HEK293 (cell line): ENCODE measurements around the gene SPECC1.

Experiments
- CTCF ChIA-PET: fragments of 350-600 bp; formaldehyde crosslinking; extraction: SDS; loops from one replicate; lab custom pipeline; 2021; ENCODE audit warnings: antibody characterized with exemption; lab: Yijun Ruan, JAX
- POLR2A ChIA-PET: fragments of 300-600 bp; formaldehyde crosslinking; extraction: SDS; loops from one replicate; lab custom pipeline; 2020; ENCODE audit warnings: antibody characterized with exemption, inconsistent platforms; lab: Yijun Ruan, JAX
- H3K27ac ChIP-seq: fragments of 200-500 bp; sonication (Bioruptor generic); 2 replicates; pipeline ENCODE4 v1.5.1; 2014; ENCODE audit warnings: low read depth, low read length, control low read depth, inconsistent platforms; ENCODE audit errors: extremely low read depth
- H3K36me3 ChIP-seq, 2 experiments: fragments of 200-500 bp in 1 of 2; sonication (Bioruptor generic) in 1 of 2; 1 replicate in 1 of 2; 2 replicates in 1 of 2; pipeline ENCODE4 v1.5.1; 2014 to 2017; ENCODE audit warnings: inconsistent platforms in 2 of 2, low read length in 2 of 2; ENCODE audit not compliant: control insufficient read depth in 2 of 2, insufficient read depth in 1 of 2
- H3K4me1 ChIP-seq: fragments of 200-500 bp; sonication (Bioruptor generic); 2 replicates; pipeline ENCODE4 v1.5.1; 2014; ENCODE audit warnings: mild to moderate bottlenecking, low read length, inconsistent platforms; ENCODE audit not compliant: control insufficient read depth, insufficient read depth
- H3K4me3 ChIP-seq: 2 replicates; pipeline ENCODE4 v1.5.1; 2011; ENCODE audit warnings: low read depth, mild to moderate bottlenecking, control low read depth, low read length, moderate library complexity
- H3K9me3 ChIP-seq: fragments of 200-500 bp; sonication (Bioruptor generic); 2 replicates; pipeline ENCODE4 v1.5.1; 2014; ENCODE audit warnings: low read depth, low read length, inconsistent platforms; ENCODE audit not compliant: control insufficient read depth, insufficient read depth
- ELK4 ChIP-seq: IDR thresholded peaks from 2 replicates; pipeline ENCODE4 v1.6.1; 2011; ENCODE audit warnings: mild to moderate bottlenecking, low read depth, low read length, borderline replicate concordance
- GFI1B ChIP-seq: fragments of 450-650 bp; formaldehyde crosslinking; IDR thresholded peaks from 2 replicates; pipeline ENCODE4 v1.5.1; 2016; ENCODE audit warnings: missing biosample characterization, missing genetic modification characterization
- GLIS1 ChIP-seq: fragments of 450-650 bp; formaldehyde crosslinking; IDR thresholded peaks from 2 replicates; pipeline ENCODE4 v1.5.1; 2016; ENCODE audit warnings: missing biosample characterization, missing genetic modification characterization
- HIC1 ChIP-seq: fragments of 450-650 bp; formaldehyde crosslinking; IDR thresholded peaks from 2 replicates; pipeline ENCODE4 v1.5.1; 2016; ENCODE audit warnings: missing biosample characterization, missing genetic modification characterization
- HOXD13 ChIP-seq: sonication (generic); formaldehyde crosslinking; IDR thresholded peaks from 2 replicates; pipeline ENCODE4 v1.8.0; 2022; ENCODE audit warnings: missing genetic modification reagents, borderline replicate concordance
- KLF10 ChIP-seq: fragments of 450-650 bp; IDR thresholded peaks from 2 replicates; pipeline ENCODE4 v1.5.1; 2018; ENCODE audit warnings: missing biosample characterization, mild to moderate bottlenecking, missing genetic modification characterization
- KLF8 ChIP-seq: fragments of 450-650 bp; formaldehyde crosslinking; IDR thresholded peaks from 2 replicates; pipeline ENCODE4 v1.5.1; 2016; ENCODE audit warnings: missing biosample characterization, missing genetic modification characterization
- SCRT2 ChIP-seq: fragments of 450-650 bp; formaldehyde crosslinking; IDR thresholded peaks from 2 replicates; pipeline ENCODE4 v1.5.1; 2016; ENCODE audit warnings: missing biosample characterization, missing genetic modification characterization
- ZBTB17 ChIP-seq: fragments of 450-650 bp; formaldehyde crosslinking; IDR thresholded peaks from 2 replicates; pipeline ENCODE4 v1.5.1; 2016; ENCODE audit warnings: missing biosample characterization, missing genetic modification characterization
- ZBTB8A ChIP-seq: fragments of 450-650 bp; formaldehyde crosslinking; IDR thresholded peaks from 2 replicates; pipeline ENCODE4 v1.5.1; 2016; ENCODE audit warnings: missing biosample characterization, missing genetic modification characterization
- ZFP37 ChIP-seq: fragments of 450-650 bp; formaldehyde crosslinking; IDR thresholded peaks from 2 replicates; pipeline ENCODE4 v1.5.1; 2016; ENCODE audit warnings: missing biosample characterization, missing genetic modification characterization
- ZNF148 ChIP-seq: fragments of 450-650 bp; formaldehyde crosslinking; IDR thresholded peaks from 2 replicates; pipeline ENCODE4 v1.5.0; 2017; ENCODE audit warnings: missing biosample characterization, missing genetic modification characterization, borderline replicate concordance
- ZNF2 ChIP-seq: fragments of 450-650 bp; formaldehyde crosslinking; IDR thresholded peaks from 2 replicates; pipeline ENCODE4 v1.5.1; 2016; ENCODE audit warnings: missing biosample characterization, missing genetic modification characterization
- ZNF221 ChIP-seq: fragments of 450-650 bp; formaldehyde crosslinking; IDR thresholded peaks from 2 replicates; pipeline ENCODE4 v1.5.1; 2017; ENCODE audit warnings: missing biosample characterization, missing genetic modification characterization, borderline replicate concordance
- ZNF23 ChIP-seq: fragments of 450-650 bp; formaldehyde crosslinking; IDR thresholded peaks from 2 replicates; pipeline ENCODE4 v1.5.1; 2016; ENCODE audit warnings: missing biosample characterization, missing genetic modification characterization, borderline replicate concordance
- ZNF521 ChIP-seq: fragments of 450-650 bp; formaldehyde crosslinking; IDR thresholded peaks from 2 replicates; pipeline ENCODE4 v1.5.1; 2017; ENCODE audit warnings: missing biosample characterization, mild to moderate bottlenecking, missing genetic modification characterization
- ZNF624 ChIP-seq: fragments of 450-650 bp; formaldehyde crosslinking; IDR thresholded peaks from 2 replicates; pipeline ENCODE4 v1.5.1; 2017; ENCODE audit warnings: missing biosample characterization, missing genetic modification characterization
- ZNF660 ChIP-seq: fragments of 450-650 bp; IDR thresholded peaks from 2 replicates; pipeline ENCODE4 v1.5.1; 2018; ENCODE audit warnings: missing biosample characterization, mild to moderate bottlenecking, missing genetic modification characterization
- ZNF664 ChIP-seq: fragments of 450-650 bp; formaldehyde crosslinking; IDR thresholded peaks from 2 replicates; pipeline ENCODE4 v1.5.1; 2016; ENCODE audit warnings: missing biosample characterization, missing genetic modification characterization
- ZSCAN16 ChIP-seq: fragments of 450-650 bp; formaldehyde crosslinking; IDR thresholded peaks from 2 replicates; pipeline ENCODE4 v1.5.1; 2016; ENCODE audit warnings: missing biosample characterization, missing genetic modification characterization
- TF ChIP-seq, protein P1 (sequence below): fragments of 450-650 bp; formaldehyde crosslinking; IDR thresholded peaks from 2 replicates; pipeline ENCODE4 v1.5.1; 2016; ENCODE audit warnings: missing biosample characterization, missing genetic modification characterization, borderline replicate concordance

The SPECC1 gene

DNA sequence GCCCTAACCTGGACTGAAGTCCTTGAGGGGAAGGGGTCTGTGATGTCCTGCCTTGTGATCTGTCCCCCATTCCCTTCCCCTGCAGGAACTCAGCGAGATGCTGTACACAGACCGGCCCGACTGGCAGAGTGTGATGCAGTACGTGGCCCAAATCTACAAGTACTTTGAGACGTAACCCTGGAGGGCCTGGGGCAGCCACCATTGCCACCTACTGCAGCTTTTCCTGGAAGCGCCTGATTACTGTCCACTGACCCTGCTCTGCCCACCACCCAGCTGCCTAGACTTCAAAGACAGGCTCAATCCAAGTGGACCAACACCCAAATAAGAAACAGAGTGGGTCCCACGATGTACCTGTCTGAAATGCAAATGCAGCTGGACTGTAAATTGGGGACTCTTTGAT is 304.7 kb downstream of the SPECC1 start:
- CTCF ChIA-PET: interaction anchor here (5.5 kb wide), 1 partner anchor 87 kb away, joined by 40 read pairs; no protein-coding TSS in a partner anchor
- no peaks in the 10 kb centered on the region for H3K9me3 ChIP-seq
- H3K36me3 ChIP-seq: peaks cover 0 to 11% of the 10 kb centered on the region in 2 experiments; a peak in 1 of 3 replicates
- no peak overlapping the region for H3K4me3 ChIP-seq
- POLR2A ChIA-PET: no interaction called here
- TF ChIP-seq ZNF2 (tag by site-specific recombination) (no peak), ZNF221 (tag by site-specific recombination) (no peak), ZNF664 (tag by site-specific recombination) (no peak), ZBTB8A (tag by site-specific recombination) (no peak), ZSCAN16 (no peak), HOXD13 (CRISPR knock-in tag) (no peak), ZNF624 (tag by site-specific recombination) (no peak), HIC1 (tag by site-specific recombination) (no peak)
- H3K27ac ChIP-seq: no peak overlapping the region
- no peaks in the 10 kb centered on the region for H3K4me1 ChIP-seq

GRCh38 chr17:20314834-20315233 is 305.7 kb downstream of the SPECC1 start:
- Histone ChIP-seq H3K4me3 (no peak overlapping the region), H3K9me3 (no peaks in the 10 kb centered on the region), H3K36me3 (peaks cover 0 to 11% of the 10 kb centered on the region in 2 experiments; a peak in 1 of 3 replicates), H3K27ac (no peak overlapping the region), H3K4me1 (no peaks in the 10 kb centered on the region)
- peak; percentile 35 for TF ChIP-seq GLIS1 (tag by site-specific recombination)
- TF ChIP-seq, protein P1, sequence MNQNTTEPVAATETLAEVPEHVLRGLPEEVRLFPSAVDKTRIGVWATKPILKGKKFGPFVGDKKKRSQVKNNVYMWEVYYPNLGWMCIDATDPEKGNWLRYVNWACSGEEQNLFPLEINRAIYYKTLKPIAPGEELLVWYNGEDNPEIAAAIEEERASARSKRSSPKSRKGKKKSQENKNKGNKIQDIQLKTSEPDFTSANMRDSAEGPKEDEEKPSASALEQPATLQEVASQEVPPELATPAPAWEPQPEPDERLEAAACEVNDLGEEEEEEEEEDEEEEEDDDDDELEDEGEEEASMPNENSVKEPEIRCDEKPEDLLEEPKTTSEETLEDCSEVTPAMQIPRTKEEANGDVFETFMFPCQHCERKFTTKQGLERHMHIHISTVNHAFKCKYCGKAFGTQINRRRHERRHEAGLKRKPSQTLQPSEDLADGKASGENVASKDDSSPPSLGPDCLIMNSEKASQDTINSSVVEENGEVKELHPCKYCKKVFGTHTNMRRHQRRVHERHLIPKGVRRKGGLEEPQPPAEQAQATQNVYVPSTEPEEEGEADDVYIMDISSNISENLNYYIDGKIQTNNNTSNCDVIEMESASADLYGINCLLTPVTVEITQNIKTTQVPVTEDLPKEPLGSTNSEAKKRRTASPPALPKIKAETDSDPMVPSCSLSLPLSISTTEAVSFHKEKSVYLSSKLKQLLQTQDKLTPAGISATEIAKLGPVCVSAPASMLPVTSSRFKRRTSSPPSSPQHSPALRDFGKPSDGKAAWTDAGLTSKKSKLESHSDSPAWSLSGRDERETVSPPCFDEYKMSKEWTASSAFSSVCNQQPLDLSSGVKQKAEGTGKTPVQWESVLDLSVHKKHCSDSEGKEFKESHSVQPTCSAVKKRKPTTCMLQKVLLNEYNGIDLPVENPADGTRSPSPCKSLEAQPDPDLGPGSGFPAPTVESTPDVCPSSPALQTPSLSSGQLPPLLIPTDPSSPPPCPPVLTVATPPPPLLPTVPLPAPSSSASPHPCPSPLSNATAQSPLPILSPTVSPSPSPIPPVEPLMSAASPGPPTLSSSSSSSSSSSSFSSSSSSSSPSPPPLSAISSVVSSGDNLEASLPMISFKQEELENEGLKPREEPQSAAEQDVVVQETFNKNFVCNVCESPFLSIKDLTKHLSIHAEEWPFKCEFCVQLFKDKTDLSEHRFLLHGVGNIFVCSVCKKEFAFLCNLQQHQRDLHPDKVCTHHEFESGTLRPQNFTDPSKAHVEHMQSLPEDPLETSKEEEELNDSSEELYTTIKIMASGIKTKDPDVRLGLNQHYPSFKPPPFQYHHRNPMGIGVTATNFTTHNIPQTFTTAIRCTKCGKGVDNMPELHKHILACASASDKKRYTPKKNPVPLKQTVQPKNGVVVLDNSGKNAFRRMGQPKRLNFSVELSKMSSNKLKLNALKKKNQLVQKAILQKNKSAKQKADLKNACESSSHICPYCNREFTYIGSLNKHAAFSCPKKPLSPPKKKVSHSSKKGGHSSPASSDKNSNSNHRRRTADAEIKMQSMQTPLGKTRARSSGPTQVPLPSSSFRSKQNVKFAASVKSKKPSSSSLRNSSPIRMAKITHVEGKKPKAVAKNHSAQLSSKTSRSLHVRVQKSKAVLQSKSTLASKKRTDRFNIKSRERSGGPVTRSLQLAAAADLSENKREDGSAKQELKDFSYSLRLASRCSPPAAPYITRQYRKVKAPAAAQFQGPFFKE (tag by site-specific recombination): no peak
- ChIA-PET POLR2A (no interaction called here), CTCF (interaction anchor here (0.7 to 5.5 kb wide), 2 partner anchors 88 to 102 kb away, joined by 4 to 40 read pairs; no protein-coding TSS in a partner anchor)

DNA sequence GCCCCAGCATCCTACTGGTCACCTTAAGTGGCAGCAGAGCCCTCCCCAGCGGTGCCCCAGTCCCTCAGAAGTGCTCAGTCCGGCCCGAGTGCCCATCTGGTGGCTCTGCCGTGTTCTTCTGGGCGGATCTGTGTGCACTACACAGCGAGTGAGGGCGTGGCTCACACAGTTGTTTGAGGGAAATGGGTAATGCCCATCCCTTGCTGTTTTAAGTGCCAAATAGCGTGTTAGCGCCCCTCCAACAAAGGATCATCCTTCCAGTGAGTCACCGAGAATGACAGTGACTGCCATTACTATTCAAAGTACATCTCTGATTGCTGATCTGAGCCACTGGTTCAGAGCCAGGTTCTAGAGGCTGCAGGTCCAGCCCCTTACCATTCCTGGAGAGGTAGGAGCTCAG is 306.2 kb downstream of the SPECC1 start:
- ChIA-PET CTCF (interaction anchor here (5.5 kb wide), 1 partner anchor 88 kb away, joined by 40 read pairs; no protein-coding TSS in a partner anchor), POLR2A (no interaction called here)
- H3K9me3 ChIP-seq: no peaks in the 10 kb centered on the region
- TF ChIP-seq ZNF148 (tag by site-specific recombination) (no peak), ZBTB17 (tag by site-specific recombination) (no peak), GFI1B (no peak), ZNF521 (tag by site-specific recombination) (no peak), ZNF23 (tag by site-specific recombination) (no peak), KLF8 (tag by site-specific recombination) (no peak), SCRT2 (tag by site-specific recombination) (no peak), ZFP37 (tag by site-specific recombination) (no peak), ELK4 (no peak), ZNF660 (tag by site-specific recombination) (no peak), KLF10 (no peak)

More for the DNA sequence above, 306.2 kb downstream of the SPECC1 start:
- peaks cover 0 to 11% of the 10 kb centered on the region in 2 experiments; a peak in 1 of 3 replicates for H3K36me3 ChIP-seq
- no peaks in the 10 kb centered on the region for H3K4me1 ChIP-seq
- H3K4me3 ChIP-seq: no peak overlapping the region
- no peak overlapping the region for H3K27ac ChIP-seq
